ENCODE data around the gene TRIM67. TPM values are rescaled to one million over a fixed set of nuclear protein-coding genes. Genes with fewer than 3 reads are reported as not detected.

TRIM67 gene
- total and polyA plus RNA-seq, 4 experiments from 2014 or later = not detected

DNA sequence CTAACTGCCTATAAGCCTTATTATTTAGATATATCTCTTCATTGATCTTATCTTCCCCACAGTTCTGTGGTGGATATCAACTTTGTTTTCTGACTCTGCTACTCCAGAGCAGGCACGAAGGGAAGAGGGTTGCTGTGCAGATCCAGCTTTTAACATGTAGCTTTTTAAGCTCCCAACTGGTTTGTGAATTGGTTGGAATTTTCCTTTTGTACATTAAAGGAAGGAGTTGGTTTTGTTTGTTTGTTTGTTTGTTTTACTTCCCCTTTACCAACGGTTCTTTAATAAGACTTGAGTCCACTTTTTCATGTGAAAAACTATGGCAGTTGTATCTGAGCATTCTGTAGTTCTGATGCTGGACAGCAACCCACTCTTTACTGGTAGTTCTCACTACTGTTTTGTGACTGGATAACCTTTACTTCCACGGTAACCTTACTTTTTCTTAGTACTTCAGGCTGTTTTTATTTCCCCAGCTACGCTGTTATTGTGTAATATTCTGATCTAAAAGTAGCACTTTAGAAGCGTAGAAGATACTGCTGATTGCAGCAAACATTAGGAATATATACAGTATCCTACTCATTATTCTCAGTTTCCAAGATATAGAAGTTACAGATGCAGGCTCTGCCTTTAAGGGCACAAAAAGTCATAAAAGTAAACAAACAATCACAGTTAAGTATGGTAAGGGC lies 80.8 kb downstream of the TRIM67 start:
- Mint-ChIP-seq H3K9me3 (peaks cover 0 to 1% (median 0%) of the 10 kb centered on the region in 8 donors), H3K36me3 (peaks cover 17 to 44% of the 10 kb centered on the region in 2 donors), H3K4me1 (peaks cover 54 to 78% (median 62%) of the 10 kb centered on the region in 4 donors), H3K4me3 (peak overlapping the region; percentile 95 to 99 (median 98)), H3K27me3 (no peaks in the 10 kb centered on the region), H3K27ac (peak overlapping the region in 6 of 7 donors; percentile 6 to 99 (median 98))
- Histone ChIP-seq H3K4me3 (ENCODE audit: low read length in 2 of 2) (peak overlapping the region in 1 of 2 donors; percentile 83), H3K9me3 (ENCODE audit: control insufficient read depth in 1 of 2, low read length in 2 of 2) (no peaks in the 10 kb centered on the region), H3K36me3 (ENCODE audit: insufficient read depth, low read length) (peaks cover 12% of the 10 kb centered on the region), H3K4me1 (ENCODE audit: insufficient read depth, low read length) (peaks cover 42% of the 10 kb centered on the region), H3K27ac (ENCODE audit: low read depth, low read length) (no peak overlapping the region), H3K27me3 (ENCODE audit: insufficient read depth, low read length) (no peaks in the 10 kb centered on the region)
- POLR2A ChIA-PET (ENCODE audit: partially characterized antibody) = interaction anchor here (0.7 to 2.1 kb wide), 4 partner anchors 10 to 286 kb away, joined by 3 to 14 read pairs (median 5); partner anchors contain the start of genes EXOC8 and SPRTN
- DNase-seq = peak in 2 of 5 donors; percentile 1 to 5
- intact Hi-C loops (cut with micrococcal nuclease) = loop anchor here (5.0 kb wide), 2 partner anchors 180 to 360 kb away; partner anchors contain the start of gene EGLN1
- CTCF ChIA-PET (ENCODE audit: partially characterized antibody) = interaction anchor here (1.3 to 1.6 kb wide), 3 partner anchors 17 to 96 kb away, joined by 3 to 4 read pairs (median 4); partner anchors contain the start of gene SPRTN

DNA sequence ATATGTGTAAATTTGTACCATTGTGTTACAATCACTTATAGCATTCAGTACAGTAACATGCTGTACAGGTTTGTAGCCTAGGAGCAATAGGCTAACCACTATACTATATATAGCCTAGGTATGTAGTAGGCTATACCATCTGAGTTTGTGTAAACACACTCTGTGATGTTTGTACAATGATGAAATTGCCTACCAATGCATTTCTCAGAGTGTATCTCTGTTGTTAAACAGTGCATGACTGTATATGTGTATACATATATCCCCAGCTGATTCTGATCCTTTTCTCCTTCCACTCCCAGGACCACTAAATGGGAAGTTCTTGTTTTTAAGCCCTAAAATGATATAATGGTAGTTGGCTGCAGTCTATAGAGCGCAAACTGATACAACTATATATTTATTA lies 86.9 kb downstream of the TRIM67 start:
- Mint-ChIP-seq H3K36me3 (peaks cover 27 to 49% of the 10 kb centered on the region in 2 donors), H3K27ac (no peak overlapping the region), H3K27me3 (no peaks in the 10 kb centered on the region), H3K4me1 (peaks cover 29 to 36% (median 35%) of the 10 kb centered on the region in 4 donors), H3K4me3 (no peak overlapping the region), H3K9me3 (no peaks in the 10 kb centered on the region)
- no peak overlapping the region for H3K27ac ChIP-seq (ENCODE audit: low read depth, low read length)
- POLR2A ChIA-PET (ENCODE audit: partially characterized antibody) = no interaction called here
- no peaks in the 10 kb centered on the region for H3K27me3 ChIP-seq (ENCODE audit: insufficient read depth, low read length)
- DNase-seq = no peak
- H3K9me3 ChIP-seq (ENCODE audit: control insufficient read depth in 1 of 2, low read length in 2 of 2) = no peaks in the 10 kb centered on the region
- H3K4me3 ChIP-seq (ENCODE audit: low read length in 2 of 2) = no peak overlapping the region
- H3K36me3 ChIP-seq (ENCODE audit: insufficient read depth, low read length) = peaks cover 20% of the 10 kb centered on the region
- H3K4me1 ChIP-seq (ENCODE audit: insufficient read depth, low read length) = peaks cover 14% of the 10 kb centered on the region
- CTCF ChIA-PET (ENCODE audit: partially characterized antibody) = no interaction called here
- intact Hi-C loops (cut with micrococcal nuclease) = no loop called here

DNA sequence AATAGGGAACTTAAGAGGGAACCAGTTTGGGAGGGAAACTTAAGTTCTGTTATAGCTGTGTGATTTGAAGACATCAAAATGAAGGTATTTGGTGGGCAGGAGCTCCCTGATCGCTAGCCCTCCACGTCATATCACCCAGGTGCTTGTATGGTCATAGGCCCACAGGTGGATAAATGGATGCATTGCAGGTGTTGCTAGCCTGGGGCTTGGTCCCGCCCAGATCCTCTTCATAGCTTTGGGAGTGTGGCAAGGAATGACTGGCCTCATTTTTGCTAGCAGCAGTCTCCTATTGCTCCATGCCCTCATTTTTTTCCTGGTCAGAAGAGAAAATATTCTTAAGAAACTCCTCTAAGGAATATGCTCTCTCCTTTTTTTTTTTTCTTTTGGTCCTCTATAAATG lies 90.5 kb downstream of the TRIM67 start:
- DNase-seq = no peak
- Mint-ChIP-seq H3K9me3 (no peaks in the 10 kb centered on the region), H3K27me3 (no peaks in the 10 kb centered on the region), H3K4me1 (peaks cover 9 to 26% (median 20%) of the 10 kb centered on the region in 4 donors), H3K27ac (peak overlapping the region in 2 of 7 donors; percentile 29 to 58), H3K36me3 (peaks cover 49 to 64% of the 10 kb centered on the region in 2 donors), H3K4me3 (no peak overlapping the region)
- ChIA-PET CTCF (ENCODE audit: partially characterized antibody) (no interaction called here), POLR2A (ENCODE audit: partially characterized antibody) (interaction anchor here (1.1 kb wide), 1 partner anchor 10 kb away, joined by 6 read pairs; no protein-coding TSS in a partner anchor)
- H3K4me1 ChIP-seq (ENCODE audit: insufficient read depth, low read length) = peaks cover 8% of the 10 kb centered on the region
- H3K27me3 ChIP-seq (ENCODE audit: insufficient read depth, low read length) = no peaks in the 10 kb centered on the region
- intact Hi-C loops (cut with micrococcal nuclease) = no loop called here
- H3K9me3 ChIP-seq (ENCODE audit: control insufficient read depth in 1 of 2, low read length in 2 of 2) = no peaks in the 10 kb centered on the region
- no peak overlapping the region for H3K27ac ChIP-seq (ENCODE audit: low read depth, low read length)
- H3K4me3 ChIP-seq (ENCODE audit: low read length in 2 of 2) = no peak overlapping the region
- peaks cover 30% of the 10 kb centered on the region for H3K36me3 ChIP-seq (ENCODE audit: insufficient read depth, low read length)

DNA sequence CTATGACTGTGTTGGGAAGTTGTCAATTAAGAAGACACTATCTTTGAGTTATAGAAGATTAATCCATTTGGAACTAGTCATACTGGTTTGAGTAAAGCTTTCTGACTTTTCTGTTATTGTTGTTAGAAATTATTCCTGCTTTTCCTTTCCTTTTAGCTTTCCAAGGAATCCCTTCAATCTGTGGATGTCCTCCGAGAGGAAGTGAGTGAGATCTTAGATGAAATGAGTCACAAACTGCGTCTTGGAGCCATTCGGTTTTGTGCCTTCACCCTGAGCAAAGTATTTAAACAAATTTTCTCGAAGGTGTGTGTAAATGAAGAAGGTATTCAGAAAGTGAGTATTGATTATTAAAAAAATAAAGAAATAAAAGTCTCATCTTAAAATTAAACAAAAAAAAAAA lies 98.5 kb downstream of the TRIM67 start:
- H3K4me3 ChIP-seq (ENCODE audit: low read length in 2 of 2) = no peak overlapping the region
- no peak overlapping the region for H3K27ac Mint-ChIP-seq
- H3K27ac ChIP-seq (ENCODE audit: low read depth, low read length) = no peak overlapping the region
- peaks cover 70 to 76% of the 10 kb centered on the region in 2 donors for H3K36me3 Mint-ChIP-seq
- no peaks in the 10 kb centered on the region for H3K9me3 ChIP-seq (ENCODE audit: control insufficient read depth in 1 of 2, low read length in 2 of 2)
- H3K27me3 Mint-ChIP-seq = no peaks in the 10 kb centered on the region
- H3K27me3 ChIP-seq (ENCODE audit: insufficient read depth, low read length) = no peaks in the 10 kb centered on the region
- no peak overlapping the region for H3K4me3 Mint-ChIP-seq
- peaks cover 0 to 5% (median under 1%) of the 10 kb centered on the region in 4 donors for H3K4me1 Mint-ChIP-seq
- H3K4me1 ChIP-seq (ENCODE audit: insufficient read depth, low read length) = no peaks in the 10 kb centered on the region
- H3K36me3 ChIP-seq (ENCODE audit: insufficient read depth, low read length) = peaks cover 37% of the 10 kb centered on the region
- intact Hi-C loops (cut with micrococcal nuclease) = no loop called here
- ChIA-PET CTCF (ENCODE audit: partially characterized antibody) (interaction anchor here (0.5 to 1.0 kb wide), 3 partner anchors 19 to 1788 kb away, joined by 3 to 4 read pairs (median 3); no protein-coding TSS in a partner anchor), POLR2A (ENCODE audit: partially characterized antibody) (no interaction called here)
- DNase-seq = no peak
- peaks cover 0 to 2% (median under 1%) of the 10 kb centered on the region in 8 donors for H3K9me3 Mint-ChIP-seq

DNA sequence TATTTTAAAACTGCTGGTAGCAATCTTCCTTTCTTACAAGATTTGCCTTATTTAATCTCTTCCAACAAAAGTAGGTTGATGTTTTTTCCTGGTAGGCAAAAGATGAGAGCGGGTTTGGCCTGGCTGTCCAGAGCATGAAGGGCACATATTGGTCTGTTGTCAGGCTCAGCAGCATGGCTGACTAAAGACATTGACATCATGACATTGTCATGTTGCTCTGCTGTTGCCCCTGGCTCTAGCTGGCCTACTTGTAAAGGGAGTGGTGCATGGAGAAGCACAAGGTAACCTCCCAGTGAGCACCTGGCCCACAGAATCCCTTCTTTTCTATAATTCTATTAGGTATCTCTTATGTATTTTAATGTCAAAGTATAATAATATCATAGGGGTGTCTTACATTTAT lies 102.8 kb downstream of the TRIM67 start:
- Mint-ChIP-seq H3K27me3 (no peaks in the 10 kb centered on the region), H3K36me3 (peaks cover 61 to 78% of the 10 kb centered on the region in 2 donors), H3K4me3 (no peak overlapping the region), H3K27ac (peak overlapping the region in 3 of 7 donors; percentile 12 to 30 (median 25)), H3K9me3 (no peaks in the 10 kb centered on the region), H3K4me1 (peaks cover 0 to 2% (median 0%) of the 10 kb centered on the region in 4 donors)
- Histone ChIP-seq H3K9me3 (ENCODE audit: control insufficient read depth in 1 of 2, low read length in 2 of 2) (no peaks in the 10 kb centered on the region), H3K27ac (ENCODE audit: low read depth, low read length) (no peak overlapping the region), H3K36me3 (ENCODE audit: insufficient read depth, low read length) (peaks cover 41% of the 10 kb centered on the region), H3K27me3 (ENCODE audit: insufficient read depth, low read length) (no peaks in the 10 kb centered on the region), H3K4me1 (ENCODE audit: insufficient read depth, low read length) (no peaks in the 10 kb centered on the region), H3K4me3 (ENCODE audit: low read length in 2 of 2) (no peak overlapping the region)
- no peak for DNase-seq
- intact Hi-C loops (cut with micrococcal nuclease) = no loop called here
- ChIA-PET POLR2A (ENCODE audit: partially characterized antibody) (no interaction called here), CTCF (ENCODE audit: partially characterized antibody) (interaction anchor here (0.6 kb wide), 1 partner anchor 171 kb away, joined by 4 read pairs; no protein-coding TSS in a partner anchor)

DNA sequence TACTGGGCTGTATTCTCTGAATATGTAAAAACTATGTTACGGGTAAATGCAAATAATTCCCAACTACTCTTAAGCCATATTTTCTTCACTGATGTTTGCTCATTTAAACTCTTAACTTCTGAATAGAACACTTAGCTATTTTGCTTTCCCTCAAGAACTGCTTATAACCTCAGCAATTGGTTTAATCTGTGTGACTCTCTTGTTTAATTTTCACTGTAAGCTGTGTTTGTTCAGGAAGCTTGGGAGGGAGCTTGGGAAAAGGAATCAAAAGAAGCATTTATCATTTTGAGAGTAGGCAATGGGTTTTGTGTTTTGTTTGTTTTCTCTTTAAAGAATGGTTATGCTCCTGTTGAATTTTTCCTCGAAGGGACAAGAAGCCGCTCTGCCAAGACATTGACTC lies 103.5 kb downstream of the TRIM67 start:
- no peaks in the 10 kb centered on the region for H3K27me3 Mint-ChIP-seq
- no peaks in the 10 kb centered on the region for H3K4me1 ChIP-seq (ENCODE audit: insufficient read depth, low read length)
- H3K27ac ChIP-seq (ENCODE audit: low read depth, low read length) = no peak overlapping the region
- peaks cover 0 to 2% (median 0%) of the 10 kb centered on the region in 4 donors for H3K4me1 Mint-ChIP-seq
- H3K36me3 Mint-ChIP-seq = peaks cover 61 to 78% of the 10 kb centered on the region in 2 donors
- peaks cover 37% of the 10 kb centered on the region for H3K36me3 ChIP-seq (ENCODE audit: insufficient read depth, low read length)
- no peak for DNase-seq
- H3K9me3 ChIP-seq (ENCODE audit: control insufficient read depth in 1 of 2, low read length in 2 of 2) = no peaks in the 10 kb centered on the region
- no peaks in the 10 kb centered on the region for H3K27me3 ChIP-seq (ENCODE audit: insufficient read depth, low read length)
- ChIA-PET CTCF (ENCODE audit: partially characterized antibody) (no interaction called here), POLR2A (ENCODE audit: partially characterized antibody) (no interaction called here)
- H3K4me3 ChIP-seq (ENCODE audit: low read length in 2 of 2) = no peak overlapping the region
- intact Hi-C loops (cut with micrococcal nuclease) = no loop called here
- H3K9me3 Mint-ChIP-seq = no peaks in the 10 kb centered on the region
- H3K4me3 Mint-ChIP-seq = no peak overlapping the region
- peak overlapping the region in 1 of 7 donors; percentile 65 for H3K27ac Mint-ChIP-seq

DNA sequence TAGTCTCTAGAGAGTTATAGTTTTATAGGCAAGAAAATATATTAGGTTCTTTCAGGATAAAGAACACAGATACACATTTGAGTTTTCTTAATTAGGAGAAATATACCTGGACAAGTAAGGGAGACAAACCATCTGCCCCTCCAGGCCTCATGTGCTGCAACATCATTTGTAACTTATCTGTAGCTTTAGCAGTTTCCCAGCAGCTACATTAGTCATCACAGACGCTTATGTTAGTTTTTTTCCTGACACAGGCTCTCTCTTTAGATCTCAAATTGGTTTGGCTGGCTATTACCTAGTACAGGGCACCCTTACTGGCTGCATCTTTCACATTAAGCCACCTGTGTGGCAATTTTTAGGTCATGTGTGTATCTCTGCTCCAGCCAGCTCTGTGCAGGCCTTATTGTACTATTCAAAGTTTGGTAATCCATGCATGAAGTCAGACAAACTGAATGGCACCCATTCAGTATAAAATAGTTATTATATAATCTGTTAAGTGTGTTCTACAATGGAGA lies 105.0 kb downstream of the TRIM67 start:
- H3K27ac ChIP-seq (ENCODE audit: low read depth, low read length) = no peak overlapping the region
- peaks cover 34% of the 10 kb centered on the region for H3K36me3 ChIP-seq (ENCODE audit: insufficient read depth, low read length)
- H3K27me3 ChIP-seq (ENCODE audit: insufficient read depth, low read length) = no peaks in the 10 kb centered on the region
- Mint-ChIP-seq H3K9me3 (no peaks in the 10 kb centered on the region), H3K4me3 (no peak overlapping the region), H3K36me3 (peaks cover 61 to 80% of the 10 kb centered on the region in 2 donors), H3K4me1 (peaks cover 0 to 2% (median 0%) of the 10 kb centered on the region in 4 donors), H3K27ac (no peak overlapping the region), H3K27me3 (no peaks in the 10 kb centered on the region)
- H3K9me3 ChIP-seq (ENCODE audit: control insufficient read depth in 1 of 2, low read length in 2 of 2) = no peaks in the 10 kb centered on the region
- H3K4me1 ChIP-seq (ENCODE audit: insufficient read depth, low read length) = no peaks in the 10 kb centered on the region
- ChIA-PET POLR2A (ENCODE audit: partially characterized antibody) (no interaction called here), CTCF (ENCODE audit: partially characterized antibody) (no interaction called here)
- H3K4me3 ChIP-seq (ENCODE audit: low read length in 2 of 2) = no peak overlapping the region
- intact Hi-C loops (cut with micrococcal nuclease) = no loop called here
- no peak for DNase-seq

All from CD4-positive, alpha-beta memory T cell (primary cell).